22Rv1 (cell line): ENCODE measurements around the gene UBC.

Source experiments
- CTCF ChIP-seq: fragments of 450-650 bp; IDR thresholded peaks from 2 replicates; pipeline ENCODE4 v1.5.1; 2017; ENCODE audit warnings: mild to moderate bottlenecking
- ZFX ChIP-seq: fragments of 450-650 bp; IDR thresholded peaks from 2 replicates; pipeline ENCODE4 v1.6.1; 2017; ENCODE audit warnings: antibody characterized with exemption, borderline replicate concordance

GRCh38 chr12:124896461-124896860 lies 18.0 kb downstream of the UBC start:
- TF ChIP-seq CTCF (no peak), ZFX (no peak)
